H1 (cell line): ENCODE results near the gene PYGB. TPM values are rescaled to one million over a fixed set of nuclear protein-coding genes. Genes with fewer than 3 reads are reported as not detected.
A peak's percentile ranks its signal among the peaks of the same experiment; 100 is the strongest.

ENCODE experiments used
- CTCF ChIA-PET: fragments of 300-600 bp; sonication (Branson Sonifier 250); formaldehyde crosslinking; loops from one replicate; lab custom pipeline; 2021; ENCODE audit not compliant: partially characterized antibody; lab: Charles Lee
- POLR2A ChIA-PET: fragments of 300-600 bp; sonication (Branson Sonifier 250); formaldehyde crosslinking; loops from one replicate; lab custom pipeline; 2021; ENCODE audit warnings: inconsistent platforms; ENCODE audit not compliant: partially characterized antibody; lab: Charles Lee
- DNase-seq, 2 experiments: peaks; one replicate each; pipeline versions ENCODE4 v3.0.0 to v3.0.0-alpha.2; 2010 to 2022; ENCODE audit warnings: low spot score in 2 of 2, low read depth in 1 of 2, mixed read lengths in 1 of 2
- FAIRE-seq: peaks from 2 replicates; lab custom pipeline; 2011; peaks lifted over from hg19 to GRCh38; lab: Jason Lieb, UNC
- H2AFZ ChIP-seq: 2 replicates; pipeline ENCODE4 v1.8.1; 2012; ENCODE audit warnings: low read length, inconsistent platforms
- H2AK5ac ChIP-seq: 2 replicates; pipeline ENCODE4 v1.6.1; 2013; ENCODE audit warnings: low read depth, low read length
- H2BK120ac ChIP-seq: replicated peaks from 2 replicates; pipeline ENCODE3; 2013; ENCODE audit warnings: low read depth, low read length, inconsistent platforms
- H2BK12ac ChIP-seq: 2 replicates; pipeline ENCODE4 v1.6.1; 2013; ENCODE audit warnings: low read depth, low read length
- H2BK15ac ChIP-seq: 2 replicates; pipeline ENCODE4 v1.6.1; 2013; ENCODE audit warnings: low read length
- H2BK20ac ChIP-seq: 2 replicates; pipeline ENCODE4 v1.6.1; 2013; ENCODE audit warnings: low read length
- H2BK5ac ChIP-seq: 2 replicates; pipeline ENCODE4 v1.6.1; 2013; ENCODE audit warnings: low read depth, low read length
- H3K14ac ChIP-seq: 2 replicates; pipeline ENCODE4 v1.6.1; 2013; ENCODE audit warnings: inconsistent platforms; ENCODE audit not compliant: insufficient read length
- H3K18ac ChIP-seq: 2 replicates; pipeline ENCODE4 v1.6.1; 2013; ENCODE audit warnings: low read length; ENCODE audit errors: extremely low read depth
- H3K23ac ChIP-seq: 2 replicates; pipeline ENCODE4 v1.6.1; 2013; ENCODE audit warnings: inconsistent platforms; ENCODE audit not compliant: insufficient read length
- H3K23me2 ChIP-seq: 2 replicates; pipeline ENCODE4 v1.6.1; 2013; ENCODE audit warnings: low read depth, low read length
- H3K27ac ChIP-seq: 2 replicates; pipeline ENCODE4 v1.6.1; 2011; ENCODE audit warnings: low read depth, low read length, inconsistent platforms
- H3K27me3 ChIP-seq, 4 experiments: replicated peaks in 1 of 4; 1 replicate in 1 of 4; 2 replicates in 3 of 4; pipeline versions ENCODE4 v1.6.1 to v1.8.1; 2011 to 2013; ENCODE audit warnings: low read length in 3 of 4, mild to moderate bottlenecking in 3 of 4, inconsistent platforms in 2 of 4, mixed read lengths in 2 of 4, moderate library complexity in 1 of 4; ENCODE audit not compliant: control insufficient read depth in 3 of 4, insufficient read depth in 3 of 4; ENCODE audit errors: extremely low read depth in 1 of 4
- H3K36me3 ChIP-seq, 4 experiments: 2 replicates each; pipeline versions ENCODE4 v1.6.1 to v1.8.1; 2011 to 2013; ENCODE audit warnings: mild to moderate bottlenecking in 4 of 4, low read length in 3 of 4, moderate library complexity in 2 of 4, control low read depth in 1 of 4, inconsistent platforms in 1 of 4; ENCODE audit not compliant: insufficient read depth in 4 of 4, control insufficient read depth in 2 of 4
- H3K4ac ChIP-seq: replicated peaks from 2 replicates; pipeline ENCODE3; 2013; ENCODE audit warnings: low read length, low read depth, mixed read lengths, inconsistent platforms; ENCODE audit not compliant: insufficient read length
- H3K4me1 ChIP-seq, 4 experiments: replicated peaks in 1 of 4; 1 replicate in 1 of 4; 2 replicates in 3 of 4; pipeline versions ENCODE4 v1.6.1 to v1.8.1; 2011 to 2013; ENCODE audit warnings: low read length in 3 of 4, inconsistent platforms in 2 of 4, mixed read lengths in 1 of 4; ENCODE audit not compliant: insufficient read depth in 4 of 4, control insufficient read depth in 3 of 4
- H3K4me2 ChIP-seq, 2 experiments: 2 replicates each; pipeline versions ENCODE4 v1.6.1 to v1.8.1; 2011 to 2013; ENCODE audit warnings: low read depth in 2 of 2, low read length in 2 of 2, control low read depth in 1 of 2, inconsistent platforms in 1 of 2, mild to moderate bottlenecking in 1 of 2; ENCODE audit not compliant: insufficient read depth in 1 of 2
- H3K4me3 ChIP-seq, 4 experiments: fragments of 200-600, 300-600 bp in 1 of 4; sonication (generic), shearing (Covaris generic), sonication (Bioruptor Twin) in 1 of 4; 2 replicates each; pipeline versions ENCODE4 v1.5.1 to v1.8.1; 2011 to 2016; ENCODE audit warnings: low read length in 4 of 4, low read depth in 3 of 4, control low read depth in 2 of 4, inconsistent platforms in 2 of 4, mild to moderate bottlenecking in 2 of 4, mixed read lengths in 1 of 4, moderate library complexity in 1 of 4; ENCODE audit not compliant: insufficient read depth in 2 of 4; ENCODE audit errors: extremely low read depth in 1 of 4
- H3K56ac ChIP-seq: replicated peaks from 2 replicates; pipeline ENCODE3; 2013; ENCODE audit warnings: low read depth, mild to moderate bottlenecking, mixed read lengths, low read length, inconsistent platforms; ENCODE audit not compliant: insufficient read length
- H3K79me1 ChIP-seq: 2 replicates; pipeline ENCODE4 v1.6.1; 2013; ENCODE audit warnings: low read depth, low read length, control low read depth
- H3K79me2 ChIP-seq, 2 experiments: 2 replicates each; pipeline versions ENCODE4 v1.6.1 to v1.8.1; 2012 to 2013; ENCODE audit warnings: low read length in 2 of 2, mild to moderate bottlenecking in 2 of 2, inconsistent platforms in 1 of 2; ENCODE audit not compliant: insufficient read depth in 2 of 2, control insufficient read depth in 1 of 2
- H3K9ac ChIP-seq, 4 experiments: replicated peaks in 1 of 4; 1 replicate in 1 of 4; 2 replicates in 3 of 4; pipeline versions ENCODE4 v1.6.1 to v1.8.1; 2011 to 2013; ENCODE audit warnings: low read depth in 3 of 4, low read length in 3 of 4, control low read depth in 2 of 4, mild to moderate bottlenecking in 2 of 4, moderate library complexity in 2 of 4, inconsistent platforms in 1 of 4; ENCODE audit errors: extremely low read depth in 1 of 4
- H3K9me3 ChIP-seq, 2 experiments: 2 replicates each; pipeline versions ENCODE4 v1.6.1 to v1.8.1; 2012 to 2013; ENCODE audit warnings: mild to moderate bottlenecking in 2 of 2, moderate library complexity in 2 of 2, control low read depth in 1 of 2, inconsistent platforms in 1 of 2, low read depth in 1 of 2, low read length in 1 of 2, mixed read lengths in 1 of 2; ENCODE audit not compliant: insufficient read depth in 2 of 2
- H4K20me1 ChIP-seq, 2 experiments: replicated peaks in 1 of 2; 2 replicates each; pipeline versions ENCODE3 to v1.8.1; 2011 to 2013; ENCODE audit warnings: inconsistent platforms in 2 of 2, low read length in 2 of 2, mild to moderate bottlenecking in 1 of 2; ENCODE audit not compliant: insufficient read depth in 2 of 2, control insufficient read depth in 1 of 2
- H4K5ac ChIP-seq: 2 replicates; pipeline ENCODE4 v1.6.1; 2013; ENCODE audit warnings: low read length, low read depth, mixed read lengths, inconsistent platforms; ENCODE audit not compliant: insufficient read length
- H4K8ac ChIP-seq: 2 replicates; pipeline ENCODE4 v1.8.0; 2013; ENCODE audit warnings: mild to moderate bottlenecking, moderate library complexity, low read length, inconsistent platforms; ENCODE audit not compliant: insufficient read depth; ENCODE audit errors: extremely low read depth
- H4K91ac ChIP-seq: replicated peaks from 2 replicates; pipeline ENCODE3; 2013; ENCODE audit warnings: low read length, mixed read lengths, inconsistent platforms; ENCODE audit not compliant: insufficient read length
- EZH2 ChIP-seq: fragments of 200-600 bp; sonication (generic); IDR thresholded peaks from 2 replicates; pipeline ENCODE4 v1.7.1; 2012; ENCODE audit warnings: low read depth, mild to moderate bottlenecking, moderate library complexity, low read length, inconsistent platforms; ENCODE audit not compliant: severe bottlenecking
- KDM4A ChIP-seq: IDR thresholded peaks from one replicate; pipeline ENCODE4 v1.7.1; 2012; ENCODE audit warnings: low read depth, mild to moderate bottlenecking, moderate library complexity, low read length, inconsistent platforms; ENCODE audit not compliant: severe bottlenecking
- POLR2AphosphoS5 ChIP-seq: IDR thresholded peaks from 2 replicates; pipeline ENCODE4 v1.6.1; 2011; ENCODE audit warnings: low read depth, low read length
- SIX5 ChIP-seq: IDR thresholded peaks from 2 replicates; pipeline ENCODE4 v1.6.1; 2011; ENCODE audit warnings: mild to moderate bottlenecking, low read depth, low read length
- SP2 ChIP-seq: IDR thresholded peaks from 2 replicates; pipeline ENCODE4 v1.6.1; 2012; ENCODE audit warnings: mild to moderate bottlenecking, low read length, inconsistent platforms
- WGBS, 2 experiments: shearing (Covaris generic) in 1 of 2; methylation state at CpG; one replicate each; pipeline versions ENCODE4 v1.1.6 to v1.1.7; 2013 to 2015; ENCODE audit warnings: low lambda C conversion rate in 2 of 2, mixed read lengths in 2 of 2, inconsistent platforms in 1 of 2, low coverage in 1 of 2, missing lambda C conversion rate in 1 of 2; ENCODE audit not compliant: insufficient replicate concordance in 2 of 2, insufficient coverage in 1 of 2, insufficient read length in 1 of 2; ENCODE audit errors: extremely low coverage in 1 of 2, missing lambda C conversion rate in 1 of 2; 5-methylcytosine and 5-hydroxymethylcytosine counted together
- polyA plus RNA-seq, 7 experiments: library from polyadenylated mRNA; depleted of rRNA in 3 of 7; stranded (reverse) in 5 of 7; unstranded in 2 of 7; fragments of >200 nt in 5 of 7; fragments of 200-250 nt in 2 of 7; gene quantifications; 1 replicate in 5 of 7; 2 replicates in 1 of 7; 4 replicates in 1 of 7; pipeline versions ENCODE4 v1.2.1 to v1.2.3, GENCODE V29; 2011 to 2013; ENCODE audit warnings: missing spikeins in 2 of 7, mixed read lengths in 2 of 7
- total RNA-seq: library from RNA; stranded (reverse); fragmentation: NEBNext Ultra II Directional; extraction: Animal tissue kit (Norgen Biotek cat#: 25700); gene quantifications from 2 replicates; pipeline ENCODE4 v1.2.1, GENCODE V29; 2021
- TF ChIP-seq, protein P1 (sequence below), 3 experiments: IDR thresholded peaks; 1 replicate in 2 of 3; 2 replicates in 1 of 3; pipeline versions ENCODE4 v1.5.1 to v1.6.1; 2011; ENCODE audit warnings: low read length in 3 of 3, mild to moderate bottlenecking in 3 of 3, inconsistent platforms in 2 of 3, low read depth in 1 of 3, moderate library complexity in 1 of 3; ENCODE audit not compliant: insufficient read depth in 1 of 3; ENCODE audit errors: control extremely low read depth in 1 of 3
- TF ChIP-seq, protein P2 (sequence below): IDR thresholded peaks from 2 replicates; pipeline ENCODE4 v1.6.1; 2012; ENCODE audit warnings: low read length, inconsistent platforms

The PYGB gene
- total and polyA plus RNA-seq, 2 of the 8 experiments (the other 6 are each of a cell fraction or from before 2014, with no cell fraction given): 26.6 to 56.0 TPM

DNA sequence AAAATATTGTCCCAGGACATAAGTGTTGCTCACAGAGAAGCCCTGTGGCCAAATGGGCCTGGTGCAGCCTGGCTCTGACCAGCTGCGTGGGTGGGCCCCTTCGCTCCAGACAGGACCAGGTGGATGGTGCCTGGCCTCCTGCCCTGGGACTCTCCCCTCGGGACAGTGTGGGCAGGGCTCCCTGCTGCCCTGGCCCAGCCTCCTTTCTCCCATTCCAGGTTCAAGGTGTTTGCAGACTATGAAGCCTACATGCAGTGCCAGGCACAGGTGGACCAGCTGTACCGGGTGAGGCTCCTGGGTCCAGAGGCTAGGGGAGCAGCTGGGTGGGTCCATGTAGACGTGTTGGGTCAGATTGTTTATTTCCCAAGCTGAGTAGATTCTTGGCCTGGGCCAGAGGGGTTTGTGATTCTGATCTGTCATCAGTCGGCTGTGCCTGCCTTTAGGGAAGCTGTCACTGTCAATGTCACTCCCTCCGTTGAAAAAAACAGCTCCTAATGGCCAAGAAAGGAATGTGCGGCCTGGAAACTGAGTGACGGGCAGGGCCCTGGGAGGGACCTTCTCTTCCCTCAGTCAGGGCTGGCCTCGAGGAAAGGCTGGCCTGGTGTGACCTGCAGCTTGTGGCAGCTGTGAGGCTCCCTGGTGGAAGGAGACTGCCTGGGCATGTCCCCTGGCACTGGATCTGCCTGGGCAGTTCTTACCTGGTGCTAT lies 47.7 kb downstream of the PYGB start:
- Histone ChIP-seq H4K8ac (no peak overlapping the region), H3K4ac (no peak overlapping the region), H2BK15ac (no peak overlapping the region), H2BK5ac (0 out of 2 replicates have a peak overlapping the region, but pooled peaks have one; percentile 35), H3K9ac (no peak overlapping the region), H4K20me1 (no peaks in the 10 kb centered on the region), H4K91ac (no peak overlapping the region), H2BK20ac (no peak overlapping the region), H3K14ac (no peak overlapping the region), H3K27ac (peak overlapping the region; percentile 32; the same call in 1 of the 2 replicates), H3K18ac (no peak overlapping the region), H3K79me1 (peaks cover 7% of the 10 kb centered on the region; the same call in 1 of the 2 replicates), H2AK5ac (no peak overlapping the region), H3K23ac (no peak overlapping the region), H3K4me1 (peaks cover 0 to 7% (median 2%) of the 10 kb centered on the region in 4 experiments; a peak in 3 of 7 replicates), H3K79me2 (no peaks in the 10 kb centered on the region), H3K27me3 (no peaks in the 10 kb centered on the region; a peak in 1 of 7 replicates), H2BK12ac (no peak overlapping the region), H3K4me2 (no peak overlapping the region), H3K36me3 (peaks cover 0 to 5% (median 2%) of the 10 kb centered on the region in 4 experiments; a peak in 5 of 8 replicates), H3K4me3 (no peak overlapping the region), H2AFZ (no peak overlapping the region), H2BK120ac (no peak overlapping the region), H3K56ac (no peak overlapping the region), H3K23me2 (no peaks in the 10 kb centered on the region), H3K9me3 (no peaks in the 10 kb centered on the region), H4K5ac (no peak overlapping the region)
- WGBS, 2 experiments: 85% methylated on average over 10 of the region's 10 CpGs; no CpG with 5 or more reads in 1 of the 2 experiments
- ChIA-PET POLR2A (interaction anchor here (0.6 to 4.1 kb wide), 7 partner anchors 8 to 113 kb away, joined by 3 to 22 read pairs (median 4); partner anchors contain the start of gene GINS1), CTCF (interaction anchor here (0.6 to 4.7 kb wide), 37 partner anchors 8 to 308 kb away, joined by 3 to 79 read pairs (median 4); partner anchors contain the start of genes ENTPD6, GINS1 and PYGB)
- FAIRE-seq (no peak), DNase-seq (no peak)
- TF ChIP-seq, protein P1, sequence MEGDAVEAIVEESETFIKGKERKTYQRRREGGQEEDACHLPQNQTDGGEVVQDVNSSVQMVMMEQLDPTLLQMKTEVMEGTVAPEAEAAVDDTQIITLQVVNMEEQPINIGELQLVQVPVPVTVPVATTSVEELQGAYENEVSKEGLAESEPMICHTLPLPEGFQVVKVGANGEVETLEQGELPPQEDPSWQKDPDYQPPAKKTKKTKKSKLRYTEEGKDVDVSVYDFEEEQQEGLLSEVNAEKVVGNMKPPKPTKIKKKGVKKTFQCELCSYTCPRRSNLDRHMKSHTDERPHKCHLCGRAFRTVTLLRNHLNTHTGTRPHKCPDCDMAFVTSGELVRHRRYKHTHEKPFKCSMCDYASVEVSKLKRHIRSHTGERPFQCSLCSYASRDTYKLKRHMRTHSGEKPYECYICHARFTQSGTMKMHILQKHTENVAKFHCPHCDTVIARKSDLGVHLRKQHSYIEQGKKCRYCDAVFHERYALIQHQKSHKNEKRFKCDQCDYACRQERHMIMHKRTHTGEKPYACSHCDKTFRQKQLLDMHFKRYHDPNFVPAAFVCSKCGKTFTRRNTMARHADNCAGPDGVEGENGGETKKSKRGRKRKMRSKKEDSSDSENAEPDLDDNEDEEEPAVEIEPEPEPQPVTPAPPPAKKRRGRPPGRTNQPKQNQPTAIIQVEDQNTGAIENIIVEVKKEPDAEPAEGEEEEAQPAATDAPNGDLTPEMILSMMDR (IDR thresholded peaks at IDR 0.05; ENCODE audit: control extremely low read depth in 1 of 3, insufficient read depth in 1 of 3, low read depth in 1 of 3, low read length in 3 of 3): no peak
- TF ChIP-seq KDM4A (no peak), SP2 (no peak), SIX5 (no peak), EZH2 (no peak), POLR2AphosphoS5 (peak; percentile 64; the same call in 1 of the 2 replicates)
- TF ChIP-seq, protein P2, sequence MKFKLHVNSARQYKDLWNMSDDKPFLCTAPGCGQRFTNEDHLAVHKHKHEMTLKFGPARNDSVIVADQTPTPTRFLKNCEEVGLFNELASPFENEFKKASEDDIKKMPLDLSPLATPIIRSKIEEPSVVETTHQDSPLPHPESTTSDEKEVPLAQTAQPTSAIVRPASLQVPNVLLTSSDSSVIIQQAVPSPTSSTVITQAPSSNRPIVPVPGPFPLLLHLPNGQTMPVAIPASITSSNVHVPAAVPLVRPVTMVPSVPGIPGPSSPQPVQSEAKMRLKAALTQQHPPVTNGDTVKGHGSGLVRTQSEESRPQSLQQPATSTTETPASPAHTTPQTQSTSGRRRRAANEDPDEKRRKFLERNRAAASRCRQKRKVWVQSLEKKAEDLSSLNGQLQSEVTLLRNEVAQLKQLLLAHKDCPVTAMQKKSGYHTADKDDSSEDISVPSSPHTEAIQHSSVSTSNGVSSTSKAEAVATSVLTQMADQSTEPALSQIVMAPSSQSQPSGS: no peak
